H1 (cell line): ENCODE measurements around the gene HKDC1. TPM values are rescaled to one million over a fixed set of nuclear protein-coding genes. Genes with fewer than 3 reads are reported as not detected.

ENCODE experiments used
- CTCF ChIA-PET: fragments of 300-600 bp; sonication (Branson Sonifier 250); formaldehyde crosslinking; loops from one replicate; lab custom pipeline; 2021; ENCODE audit not compliant: partially characterized antibody; lab: Charles Lee
- POLR2A ChIA-PET: fragments of 300-600 bp; sonication (Branson Sonifier 250); formaldehyde crosslinking; loops from one replicate; lab custom pipeline; 2021; ENCODE audit warnings: inconsistent platforms; ENCODE audit not compliant: partially characterized antibody; lab: Charles Lee
- DNase-seq, 2 experiments: peaks; one replicate each; pipeline versions ENCODE4 v3.0.0 to v3.0.0-alpha.2; 2010 to 2022; ENCODE audit warnings: low spot score in 2 of 2, low read depth in 1 of 2, mixed read lengths in 1 of 2
- FAIRE-seq: peaks from 2 replicates; lab custom pipeline; 2011; peaks lifted over from hg19 to GRCh38; lab: Jason Lieb, UNC
- H2AFZ ChIP-seq: 2 replicates; pipeline ENCODE4 v1.8.1; 2012; ENCODE audit warnings: low read length, inconsistent platforms
- H2AK5ac ChIP-seq: 2 replicates; pipeline ENCODE4 v1.6.1; 2013; ENCODE audit warnings: low read depth, low read length
- H2BK120ac ChIP-seq: replicated peaks from 2 replicates; pipeline ENCODE3; 2013; ENCODE audit warnings: low read depth, low read length, inconsistent platforms
- H2BK12ac ChIP-seq: 2 replicates; pipeline ENCODE4 v1.6.1; 2013; ENCODE audit warnings: low read depth, low read length
- H2BK15ac ChIP-seq: 2 replicates; pipeline ENCODE4 v1.6.1; 2013; ENCODE audit warnings: low read length
- H2BK20ac ChIP-seq: 2 replicates; pipeline ENCODE4 v1.6.1; 2013; ENCODE audit warnings: low read length
- H2BK5ac ChIP-seq: 2 replicates; pipeline ENCODE4 v1.6.1; 2013; ENCODE audit warnings: low read depth, low read length
- H3K14ac ChIP-seq: 2 replicates; pipeline ENCODE4 v1.6.1; 2013; ENCODE audit warnings: inconsistent platforms; ENCODE audit not compliant: insufficient read length
- H3K18ac ChIP-seq: 2 replicates; pipeline ENCODE4 v1.6.1; 2013; ENCODE audit warnings: low read length; ENCODE audit errors: extremely low read depth
- H3K23ac ChIP-seq: 2 replicates; pipeline ENCODE4 v1.6.1; 2013; ENCODE audit warnings: inconsistent platforms; ENCODE audit not compliant: insufficient read length
- H3K23me2 ChIP-seq: 2 replicates; pipeline ENCODE4 v1.6.1; 2013; ENCODE audit warnings: low read depth, low read length
- H3K27ac ChIP-seq: 2 replicates; pipeline ENCODE4 v1.6.1; 2011; ENCODE audit warnings: low read depth, low read length, inconsistent platforms
- H3K27me3 ChIP-seq, 4 experiments: replicated peaks in 1 of 4; 1 replicate in 1 of 4; 2 replicates in 3 of 4; pipeline versions ENCODE4 v1.6.1 to v1.8.1; 2011 to 2013; ENCODE audit warnings: low read length in 3 of 4, mild to moderate bottlenecking in 3 of 4, inconsistent platforms in 2 of 4, mixed read lengths in 2 of 4, moderate library complexity in 1 of 4; ENCODE audit not compliant: control insufficient read depth in 3 of 4, insufficient read depth in 3 of 4; ENCODE audit errors: extremely low read depth in 1 of 4
- H3K36me3 ChIP-seq, 4 experiments: 2 replicates each; pipeline versions ENCODE4 v1.6.1 to v1.8.1; 2011 to 2013; ENCODE audit warnings: mild to moderate bottlenecking in 4 of 4, low read length in 3 of 4, moderate library complexity in 2 of 4, control low read depth in 1 of 4, inconsistent platforms in 1 of 4; ENCODE audit not compliant: insufficient read depth in 4 of 4, control insufficient read depth in 2 of 4
- H3K4ac ChIP-seq: replicated peaks from 2 replicates; pipeline ENCODE3; 2013; ENCODE audit warnings: low read length, low read depth, mixed read lengths, inconsistent platforms; ENCODE audit not compliant: insufficient read length
- H3K4me1 ChIP-seq, 4 experiments: replicated peaks in 1 of 4; 1 replicate in 1 of 4; 2 replicates in 3 of 4; pipeline versions ENCODE4 v1.6.1 to v1.8.1; 2011 to 2013; ENCODE audit warnings: low read length in 3 of 4, inconsistent platforms in 2 of 4, mixed read lengths in 1 of 4; ENCODE audit not compliant: insufficient read depth in 4 of 4, control insufficient read depth in 3 of 4
- H3K4me2 ChIP-seq, 2 experiments: 2 replicates each; pipeline versions ENCODE4 v1.6.1 to v1.8.1; 2011 to 2013; ENCODE audit warnings: low read depth in 2 of 2, low read length in 2 of 2, control low read depth in 1 of 2, inconsistent platforms in 1 of 2, mild to moderate bottlenecking in 1 of 2; ENCODE audit not compliant: insufficient read depth in 1 of 2
- H3K4me3 ChIP-seq, 4 experiments: fragments of 200-600, 300-600 bp in 1 of 4; sonication (generic), shearing (Covaris generic), sonication (Bioruptor Twin) in 1 of 4; 2 replicates each; pipeline versions ENCODE4 v1.5.1 to v1.8.1; 2011 to 2016; ENCODE audit warnings: low read length in 4 of 4, low read depth in 3 of 4, control low read depth in 2 of 4, inconsistent platforms in 2 of 4, mild to moderate bottlenecking in 2 of 4, mixed read lengths in 1 of 4, moderate library complexity in 1 of 4; ENCODE audit not compliant: insufficient read depth in 2 of 4; ENCODE audit errors: extremely low read depth in 1 of 4
- H3K56ac ChIP-seq: replicated peaks from 2 replicates; pipeline ENCODE3; 2013; ENCODE audit warnings: low read depth, mild to moderate bottlenecking, mixed read lengths, low read length, inconsistent platforms; ENCODE audit not compliant: insufficient read length
- H3K79me1 ChIP-seq: 2 replicates; pipeline ENCODE4 v1.6.1; 2013; ENCODE audit warnings: low read depth, low read length, control low read depth
- H3K79me2 ChIP-seq, 2 experiments: 2 replicates each; pipeline versions ENCODE4 v1.6.1 to v1.8.1; 2012 to 2013; ENCODE audit warnings: low read length in 2 of 2, mild to moderate bottlenecking in 2 of 2, inconsistent platforms in 1 of 2; ENCODE audit not compliant: insufficient read depth in 2 of 2, control insufficient read depth in 1 of 2
- H3K9ac ChIP-seq, 4 experiments: replicated peaks in 1 of 4; 1 replicate in 1 of 4; 2 replicates in 3 of 4; pipeline versions ENCODE4 v1.6.1 to v1.8.1; 2011 to 2013; ENCODE audit warnings: low read depth in 3 of 4, low read length in 3 of 4, control low read depth in 2 of 4, mild to moderate bottlenecking in 2 of 4, moderate library complexity in 2 of 4, inconsistent platforms in 1 of 4; ENCODE audit errors: extremely low read depth in 1 of 4
- H3K9me3 ChIP-seq, 2 experiments: 2 replicates each; pipeline versions ENCODE4 v1.6.1 to v1.8.1; 2012 to 2013; ENCODE audit warnings: mild to moderate bottlenecking in 2 of 2, moderate library complexity in 2 of 2, control low read depth in 1 of 2, inconsistent platforms in 1 of 2, low read depth in 1 of 2, low read length in 1 of 2, mixed read lengths in 1 of 2; ENCODE audit not compliant: insufficient read depth in 2 of 2
- H4K20me1 ChIP-seq, 2 experiments: replicated peaks in 1 of 2; 2 replicates each; pipeline versions ENCODE3 to v1.8.1; 2011 to 2013; ENCODE audit warnings: inconsistent platforms in 2 of 2, low read length in 2 of 2, mild to moderate bottlenecking in 1 of 2; ENCODE audit not compliant: insufficient read depth in 2 of 2, control insufficient read depth in 1 of 2
- H4K5ac ChIP-seq: 2 replicates; pipeline ENCODE4 v1.6.1; 2013; ENCODE audit warnings: low read length, low read depth, mixed read lengths, inconsistent platforms; ENCODE audit not compliant: insufficient read length
- H4K8ac ChIP-seq: 2 replicates; pipeline ENCODE4 v1.8.0; 2013; ENCODE audit warnings: mild to moderate bottlenecking, moderate library complexity, low read length, inconsistent platforms; ENCODE audit not compliant: insufficient read depth; ENCODE audit errors: extremely low read depth
- H4K91ac ChIP-seq: replicated peaks from 2 replicates; pipeline ENCODE3; 2013; ENCODE audit warnings: low read length, mixed read lengths, inconsistent platforms; ENCODE audit not compliant: insufficient read length
- BACH1 ChIP-seq: IDR thresholded peaks from 2 replicates; pipeline ENCODE4 v1.6.1; 2012; ENCODE audit warnings: low read length, improper control_type of control experiment
- CBX8 ChIP-seq: fragments of 300-800, 300-1000 bp; sonication (generic); IDR thresholded peaks from 2 replicates; pipeline ENCODE4 v1.7.1; 2016; ENCODE audit warnings: low read depth, low read length, borderline replicate concordance
- POLR2AphosphoS5 ChIP-seq: IDR thresholded peaks from 2 replicates; pipeline ENCODE4 v1.6.1; 2011; ENCODE audit warnings: low read depth, low read length
- RAD21 ChIP-seq, 2 experiments: IDR thresholded peaks in 1 of 2; conservative IDR thresholded peaks in 1 of 2; 2 replicates each; pipeline ENCODE4 v1.6.1; 2011; ENCODE audit warnings: low read depth in 2 of 2, low read length in 2 of 2, improper control_type of control experiment in 1 of 2, inconsistent platforms in 1 of 2, mild to moderate bottlenecking in 1 of 2, moderate library complexity in 1 of 2
- SP4 ChIP-seq: IDR thresholded peaks from 2 replicates; pipeline ENCODE4 v1.6.1; 2012; ENCODE audit warnings: low read length, inconsistent platforms
- YY1 ChIP-seq: IDR thresholded peaks from 2 replicates; pipeline ENCODE4 v1.6.1; 2011; ENCODE audit warnings: low read depth, mild to moderate bottlenecking, low read length
- ZNF274 ChIP-seq: IDR thresholded peaks from 2 replicates; pipeline ENCODE4 v1.7.0; 2012; ENCODE audit warnings: low read length, borderline replicate concordance; ENCODE audit errors: extremely low read depth
- WGBS, 2 experiments: shearing (Covaris generic) in 1 of 2; methylation state at CpG; one replicate each; pipeline versions ENCODE4 v1.1.6 to v1.1.7; 2013 to 2015; ENCODE audit warnings: low lambda C conversion rate in 2 of 2, mixed read lengths in 2 of 2, inconsistent platforms in 1 of 2, low coverage in 1 of 2, missing lambda C conversion rate in 1 of 2; ENCODE audit not compliant: insufficient replicate concordance in 2 of 2, insufficient coverage in 1 of 2, insufficient read length in 1 of 2; ENCODE audit errors: extremely low coverage in 1 of 2, missing lambda C conversion rate in 1 of 2; 5-methylcytosine and 5-hydroxymethylcytosine counted together
- polyA plus RNA-seq, 7 experiments: library from polyadenylated mRNA; depleted of rRNA in 3 of 7; stranded (reverse) in 5 of 7; unstranded in 2 of 7; fragments of >200 nt in 5 of 7; fragments of 200-250 nt in 2 of 7; gene quantifications; 1 replicate in 5 of 7; 2 replicates in 1 of 7; 4 replicates in 1 of 7; pipeline versions ENCODE4 v1.2.1 to v1.2.3, GENCODE V29; 2011 to 2013; ENCODE audit warnings: missing spikeins in 2 of 7, mixed read lengths in 2 of 7
- total RNA-seq: library from RNA; stranded (reverse); fragmentation: NEBNext Ultra II Directional; extraction: Animal tissue kit (Norgen Biotek cat#: 25700); gene quantifications from 2 replicates; pipeline ENCODE4 v1.2.1, GENCODE V29; 2021

Gene HKDC1
- total and polyA plus RNA-seq, 2 of the 8 experiments (the other 6 are each of a cell fraction or from before 2014, with no cell fraction given): 0.12 to 0.78 TPM

GRCh38 chr10:69292459-69292858 lies 72.3 kb downstream of the HKDC1 start:
- Histone ChIP-seq H3K56ac (no peak overlapping the region), H3K79me1 (no peaks in the 10 kb centered on the region), H3K9me3 (no peaks in the 10 kb centered on the region), H3K9ac (no peak overlapping the region), H3K36me3 (no peaks in the 10 kb centered on the region), H3K4me1 (no peaks in the 10 kb centered on the region; a peak in 1 of 7 replicates), H3K18ac (no peak overlapping the region), H3K23me2 (no peaks in the 10 kb centered on the region; the same call in 1 of the 2 replicates), H4K8ac (no peak overlapping the region), H2BK120ac (no peak overlapping the region), H2AK5ac (no peak overlapping the region), H4K5ac (no peak overlapping the region), H3K23ac (no peak overlapping the region), H3K14ac (no peak overlapping the region)
- FAIRE-seq: no peak
- POLR2A ChIA-PET: no interaction called here
- TF ChIP-seq POLR2AphosphoS5 (no peak), RAD21 (IDR thresholded peaks at IDR 0.05 in 1 of 2, conservative IDR thresholded peaks at IDR 0.05 in 1 of 2; ENCODE audit: low read depth in 2 of 2, low read length in 2 of 2) (no peak), SP4 (no peak), YY1 (no peak), CBX8 (no peak), BACH1 (no peak), ZNF274 (no peak)
- TF ChIP-seq, all 59 proteins: peak for 0
- no peak for DNase-seq
- H2BK12ac ChIP-seq: no peak overlapping the region
- no peak overlapping the region for H3K4me3 ChIP-seq
- 48% methylated on average over 3 of the region's 3 CpGs; no CpG with 5 or more reads in 1 of the 2 experiments for WGBS, 2 experiments
- H3K27me3 ChIP-seq: no peaks in the 10 kb centered on the region
- H3K4ac ChIP-seq: no peak overlapping the region
- no peak overlapping the region for H2BK5ac ChIP-seq
- H3K27ac ChIP-seq: no peak overlapping the region
- no peak overlapping the region for H2BK15ac ChIP-seq
- CTCF ChIA-PET: interaction anchor here (0.9 to 2.5 kb wide), 8 partner anchors 11 to 116 kb away, joined by 3 to 6 read pairs (median 3); no protein-coding TSS in a partner anchor
- no peaks in the 10 kb centered on the region for H4K20me1 ChIP-seq
- no peaks in the 10 kb centered on the region for H3K79me2 ChIP-seq
- no peak overlapping the region for H4K91ac ChIP-seq
- no peak overlapping the region for H2AFZ ChIP-seq
- H3K4me2 ChIP-seq: no peak overlapping the region
- H2BK20ac ChIP-seq: no peak overlapping the region
